Liver (tissue), 9 donors: ENCODE data around the gene CAPZB. TPM values are rescaled to one million over a fixed set of nuclear protein-coding genes. Genes with fewer than 3 reads are reported as not detected.

Source experiments
- DNase-seq: peaks from one replicate; pipeline ENCODE4 v3.0.0-alpha.2; 2017; ENCODE audit warnings: low spot score
- H3K27ac ChIP-seq, 2 donors: one replicate each; pipeline ENCODE4 v1.7.0; 2013; ENCODE audit warnings: inconsistent platforms in 2 of 2, low read length in 2 of 2, control low read depth in 1 of 2, low read depth in 1 of 2, mild to moderate bottlenecking in 1 of 2
- H3K27me3 ChIP-seq, 4 donors: one replicate each; pipeline versions ENCODE4 v1.6.1 to v1.7.0; 2013; ENCODE audit warnings: low read length in 3 of 4, inconsistent platforms in 1 of 4, mild to moderate bottlenecking in 1 of 4, moderate library complexity in 1 of 4; ENCODE audit not compliant: control insufficient read depth in 4 of 4, insufficient read depth in 4 of 4
- H3K36me3 ChIP-seq, 4 donors: one replicate each; pipeline versions ENCODE4 v1.6.1 to v1.7.0; 2013; ENCODE audit warnings: low read length in 3 of 4, mild to moderate bottlenecking in 3 of 4, low read depth in 1 of 4, moderate library complexity in 1 of 4; ENCODE audit not compliant: control insufficient read depth in 4 of 4, insufficient read depth in 3 of 4
- H3K4me1 ChIP-seq, 4 donors: one replicate each; pipeline versions ENCODE4 v1.6.1 to v1.7.0; 2013; ENCODE audit warnings: low read length in 3 of 4, mild to moderate bottlenecking in 3 of 4, moderate library complexity in 1 of 4; ENCODE audit not compliant: control insufficient read depth in 4 of 4, insufficient read depth in 4 of 4
- H3K4me3 ChIP-seq, 3 donors: one replicate each; pipeline versions ENCODE4 v1.6.1 to v1.7.0; 2013; ENCODE audit warnings: low read length in 3 of 3, control low read depth in 1 of 3, low read depth in 1 of 3, mild to moderate bottlenecking in 1 of 3
- H3K9ac ChIP-seq, 2 donors: one replicate each; pipeline ENCODE4 v1.7.0; 2013; ENCODE audit warnings: low read length in 2 of 2, mild to moderate bottlenecking in 2 of 2, moderate library complexity in 2 of 2, control low read depth in 1 of 2, low read depth in 1 of 2
- H3K9me3 ChIP-seq, 4 donors: one replicate each; pipeline versions ENCODE4 v1.6.1 to v1.7.0; 2013; ENCODE audit warnings: low read length in 3 of 4; ENCODE audit not compliant: control insufficient read depth in 4 of 4
- EGR1 ChIP-seq, 2 donors: IDR thresholded peaks; 2 replicates each; pipeline ENCODE4 v1.6.1; 2016 to 2018; ENCODE audit warnings: antibody characterized with exemption in 2 of 2, low read depth in 2 of 2
- FOXA2 ChIP-seq: IDR thresholded peaks from 2 replicates; pipeline ENCODE4 v1.6.1; 2016; ENCODE audit warnings: antibody characterized with exemption
- GABPA ChIP-seq, 2 donors: IDR thresholded peaks in 1 of 2; conservative IDR thresholded peaks in 1 of 2; 2 replicates each; pipeline ENCODE4 v1.6.1; 2016; ENCODE audit warnings: antibody characterized with exemption in 2 of 2, mild to moderate bottlenecking in 1 of 2, moderate library complexity in 1 of 2
- HNF4A ChIP-seq, 2 donors: conservative IDR thresholded peaks; 2 replicates each; pipeline ENCODE4 v1.6.1; 2016; ENCODE audit warnings: antibody characterized with exemption in 2 of 2, mild to moderate bottlenecking in 2 of 2
- HNF4G ChIP-seq: IDR thresholded peaks from 2 replicates; pipeline ENCODE4 v1.6.1; 2016; ENCODE audit warnings: antibody characterized with exemption
- JUND ChIP-seq, 2 donors: IDR thresholded peaks; 2 replicates each; pipeline ENCODE4 v1.6.1; 2016; ENCODE audit warnings: antibody characterized with exemption in 2 of 2
- NR2F2 ChIP-seq: IDR thresholded peaks from 2 replicates; pipeline ENCODE4 v1.6.1; 2016; ENCODE audit warnings: antibody characterized with exemption
- RAD21 ChIP-seq, 2 donors: IDR thresholded peaks; 2 replicates each; pipeline ENCODE4 v1.6.1; 2016; ENCODE audit warnings: antibody characterized with exemption in 2 of 2, mild to moderate bottlenecking in 2 of 2
- RXRA ChIP-seq, 2 donors: IDR thresholded peaks; 2 replicates each; pipeline ENCODE4 v1.6.1; 2017 to 2018; ENCODE audit warnings: antibody characterized with exemption in 2 of 2, mild to moderate bottlenecking in 1 of 2
- SP1 ChIP-seq: IDR thresholded peaks from 2 replicates; pipeline ENCODE4 v1.6.1; 2018; ENCODE audit warnings: antibody characterized with exemption, mild to moderate bottlenecking
- TAF1 ChIP-seq: conservative IDR thresholded peaks from 2 replicates; pipeline ENCODE4 v1.6.1; 2016; ENCODE audit warnings: antibody characterized with exemption, mild to moderate bottlenecking
- YY1 ChIP-seq: IDR thresholded peaks from 2 replicates; pipeline ENCODE4 v1.6.1; 2016; ENCODE audit warnings: antibody characterized with exemption, mild to moderate bottlenecking
- WGBS: extraction: QIAGEN DNeasy Blood & Tissue Kit; methylation state at CpG from one replicate; pipeline ENCODE4 v1.1.7; 2013; 5-methylcytosine and 5-hydroxymethylcytosine counted together
- polyA plus RNA-seq, 2 donors: library from polyadenylated mRNA; stranded (reverse) in 1 of 2; unstranded in 1 of 2; fragments of 200-250 nt in 1 of 2; fragments of >200 nt in 1 of 2; fragmentation: Nextera tagmentation in 1 of 2; extraction: Ambion mirVana in 1 of 2; gene quantifications; one replicate each; pipeline versions ENCODE4 v1.2.1 to v1.2.3, GENCODE V29; 2013 to 2015
- total RNA-seq, 2 donors: library from RNA; depleted of rRNA; stranded (reverse); fragments of >200 nt; gene quantifications; one replicate each; pipeline ENCODE4 v1.2.3, GENCODE V29; 2014
- TF ChIP-seq, protein P1 (sequence below): IDR thresholded peaks from 2 replicates; pipeline ENCODE4 v1.6.1; 2016; ENCODE audit warnings: antibody characterized with exemption, mild to moderate bottlenecking
- TF ChIP-seq, protein P2 (sequence below): fragments of 150-350 bp; IDR thresholded peaks from 2 replicates; pipeline ENCODE4 v1.5.1; 2017; ENCODE audit warnings: improper control_type of control experiment, low read depth, low read length; ENCODE audit not compliant: missing input control
- TF ChIP-seq, protein P3 (sequence below): IDR thresholded peaks from 2 replicates; pipeline ENCODE4 v1.6.1; 2016; ENCODE audit warnings: antibody characterized with exemption
- TF ChIP-seq, protein P4 (sequence below): IDR thresholded peaks from 2 replicates; pipeline ENCODE4 v1.6.1; 2016; ENCODE audit warnings: antibody characterized with exemption
- TF ChIP-seq, protein P5 (sequence below): IDR thresholded peaks from 2 replicates; pipeline ENCODE4 v1.6.1; 2016; ENCODE audit warnings: antibody characterized with exemption
- donor health status: healthy.
- donor health status: healthy.
- donor health status: healthy.
- donor health status: healthy.
- donor health status: healthy.

CAPZB gene
- total and polyA plus RNA-seq, 4 donors: 38.3 to 98.9 (median 51.1) TPM

DNA sequence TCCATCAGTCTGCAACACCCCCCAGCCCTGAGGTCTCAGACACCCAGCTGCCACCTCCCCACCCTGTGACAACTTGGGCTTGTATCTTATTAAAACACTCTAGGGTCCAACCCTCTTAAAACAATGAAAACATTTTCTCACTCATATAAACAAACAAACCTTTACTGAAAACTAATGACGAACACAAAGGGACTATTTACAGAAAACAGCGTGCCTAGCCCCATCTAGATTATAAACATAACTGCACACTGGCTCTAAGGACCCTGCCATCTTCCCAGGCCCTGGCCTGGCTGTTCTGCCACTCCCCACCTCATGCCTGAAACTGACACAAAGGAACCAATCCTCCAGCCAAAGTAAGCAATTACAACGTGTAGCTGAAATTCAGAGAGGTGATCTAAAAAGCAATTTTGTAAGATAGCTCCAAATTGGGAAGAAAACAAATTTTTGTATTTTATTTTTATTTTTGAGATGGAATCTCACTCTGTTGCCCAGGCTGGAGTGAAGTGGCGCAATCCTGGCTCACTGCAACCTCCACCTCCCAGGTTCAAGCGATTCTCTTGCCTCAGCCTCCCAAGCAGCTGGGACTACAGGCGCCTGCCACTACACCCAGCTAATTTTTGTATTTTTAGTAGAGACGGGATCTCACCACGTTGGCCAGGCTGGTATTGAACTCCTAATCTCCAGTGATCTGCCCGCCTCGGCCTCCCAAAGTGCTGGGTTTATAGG, 40.9 kb downstream of the CAPZB start:
- H3K27me3 ChIP-seq: no peaks in the 10 kb centered on the region
- peaks cover 0 to 7% (median 3%) of the 10 kb centered on the region in 4 donors for H3K36me3 ChIP-seq
- H3K4me3 ChIP-seq: no peak overlapping the region
- H3K4me1 ChIP-seq: peaks cover 3 to 26% (median 18%) of the 10 kb centered on the region in 4 donors
- H3K9ac ChIP-seq: no peak overlapping the region
- DNase-seq: no peak
- H3K27ac ChIP-seq: no peak overlapping the region
- 78% methylated on average over 10 of the region's 10 CpGs for WGBS
- TF ChIP-seq JUND (IDR thresholded peaks at IDR 0.05): no peak
- TF ChIP-seq NR2F2: no peak
- no peak for TF ChIP-seq TAF1
- no peak for TF ChIP-seq RAD21 (IDR thresholded peaks at IDR 0.05)
- TF ChIP-seq, protein P1, sequence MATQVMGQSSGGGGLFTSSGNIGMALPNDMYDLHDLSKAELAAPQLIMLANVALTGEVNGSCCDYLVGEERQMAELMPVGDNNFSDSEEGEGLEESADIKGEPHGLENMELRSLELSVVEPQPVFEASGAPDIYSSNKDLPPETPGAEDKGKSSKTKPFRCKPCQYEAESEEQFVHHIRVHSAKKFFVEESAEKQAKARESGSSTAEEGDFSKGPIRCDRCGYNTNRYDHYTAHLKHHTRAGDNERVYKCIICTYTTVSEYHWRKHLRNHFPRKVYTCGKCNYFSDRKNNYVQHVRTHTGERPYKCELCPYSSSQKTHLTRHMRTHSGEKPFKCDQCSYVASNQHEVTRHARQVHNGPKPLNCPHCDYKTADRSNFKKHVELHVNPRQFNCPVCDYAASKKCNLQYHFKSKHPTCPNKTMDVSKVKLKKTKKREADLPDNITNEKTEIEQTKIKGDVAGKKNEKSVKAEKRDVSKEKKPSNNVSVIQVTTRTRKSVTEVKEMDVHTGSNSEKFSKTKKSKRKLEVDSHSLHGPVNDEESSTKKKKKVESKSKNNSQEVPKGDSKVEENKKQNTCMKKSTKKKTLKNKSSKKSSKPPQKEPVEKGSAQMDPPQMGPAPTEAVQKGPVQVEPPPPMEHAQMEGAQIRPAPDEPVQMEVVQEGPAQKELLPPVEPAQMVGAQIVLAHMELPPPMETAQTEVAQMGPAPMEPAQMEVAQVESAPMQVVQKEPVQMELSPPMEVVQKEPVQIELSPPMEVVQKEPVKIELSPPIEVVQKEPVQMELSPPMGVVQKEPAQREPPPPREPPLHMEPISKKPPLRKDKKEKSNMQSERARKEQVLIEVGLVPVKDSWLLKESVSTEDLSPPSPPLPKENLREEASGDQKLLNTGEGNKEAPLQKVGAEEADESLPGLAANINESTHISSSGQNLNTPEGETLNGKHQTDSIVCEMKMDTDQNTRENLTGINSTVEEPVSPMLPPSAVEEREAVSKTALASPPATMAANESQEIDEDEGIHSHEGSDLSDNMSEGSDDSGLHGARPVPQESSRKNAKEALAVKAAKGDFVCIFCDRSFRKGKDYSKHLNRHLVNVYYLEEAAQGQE: no peak
- TF ChIP-seq, protein P2, sequence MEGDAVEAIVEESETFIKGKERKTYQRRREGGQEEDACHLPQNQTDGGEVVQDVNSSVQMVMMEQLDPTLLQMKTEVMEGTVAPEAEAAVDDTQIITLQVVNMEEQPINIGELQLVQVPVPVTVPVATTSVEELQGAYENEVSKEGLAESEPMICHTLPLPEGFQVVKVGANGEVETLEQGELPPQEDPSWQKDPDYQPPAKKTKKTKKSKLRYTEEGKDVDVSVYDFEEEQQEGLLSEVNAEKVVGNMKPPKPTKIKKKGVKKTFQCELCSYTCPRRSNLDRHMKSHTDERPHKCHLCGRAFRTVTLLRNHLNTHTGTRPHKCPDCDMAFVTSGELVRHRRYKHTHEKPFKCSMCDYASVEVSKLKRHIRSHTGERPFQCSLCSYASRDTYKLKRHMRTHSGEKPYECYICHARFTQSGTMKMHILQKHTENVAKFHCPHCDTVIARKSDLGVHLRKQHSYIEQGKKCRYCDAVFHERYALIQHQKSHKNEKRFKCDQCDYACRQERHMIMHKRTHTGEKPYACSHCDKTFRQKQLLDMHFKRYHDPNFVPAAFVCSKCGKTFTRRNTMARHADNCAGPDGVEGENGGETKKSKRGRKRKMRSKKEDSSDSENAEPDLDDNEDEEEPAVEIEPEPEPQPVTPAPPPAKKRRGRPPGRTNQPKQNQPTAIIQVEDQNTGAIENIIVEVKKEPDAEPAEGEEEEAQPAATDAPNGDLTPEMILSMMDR: no peak
- TF ChIP-seq SP1: no peak
- TF ChIP-seq EGR1 (IDR thresholded peaks at IDR 0.05; ENCODE audit: low read depth in 2 of 2): no peak
- TF ChIP-seq, protein P3, sequence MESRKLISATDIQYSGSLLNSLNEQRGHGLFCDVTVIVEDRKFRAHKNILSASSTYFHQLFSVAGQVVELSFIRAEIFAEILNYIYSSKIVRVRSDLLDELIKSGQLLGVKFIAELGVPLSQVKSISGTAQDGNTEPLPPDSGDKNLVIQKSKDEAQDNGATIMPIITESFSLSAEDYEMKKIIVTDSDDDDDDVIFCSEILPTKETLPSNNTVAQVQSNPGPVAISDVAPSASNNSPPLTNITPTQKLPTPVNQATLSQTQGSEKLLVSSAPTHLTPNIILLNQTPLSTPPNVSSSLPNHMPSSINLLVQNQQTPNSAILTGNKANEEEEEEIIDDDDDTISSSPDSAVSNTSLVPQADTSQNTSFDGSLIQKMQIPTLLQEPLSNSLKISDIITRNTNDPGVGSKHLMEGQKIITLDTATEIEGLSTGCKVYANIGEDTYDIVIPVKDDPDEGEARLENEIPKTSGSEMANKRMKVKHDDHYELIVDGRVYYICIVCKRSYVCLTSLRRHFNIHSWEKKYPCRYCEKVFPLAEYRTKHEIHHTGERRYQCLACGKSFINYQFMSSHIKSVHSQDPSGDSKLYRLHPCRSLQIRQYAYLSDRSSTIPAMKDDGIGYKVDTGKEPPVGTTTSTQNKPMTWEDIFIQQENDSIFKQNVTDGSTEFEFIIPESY: no peak
- TF ChIP-seq HNF4A (conservative IDR thresholded peaks at IDR 0.05): no peak
- no peak for TF ChIP-seq HNF4G
- H3K9me3 ChIP-seq: no peaks in the 10 kb centered on the region

DNA sequence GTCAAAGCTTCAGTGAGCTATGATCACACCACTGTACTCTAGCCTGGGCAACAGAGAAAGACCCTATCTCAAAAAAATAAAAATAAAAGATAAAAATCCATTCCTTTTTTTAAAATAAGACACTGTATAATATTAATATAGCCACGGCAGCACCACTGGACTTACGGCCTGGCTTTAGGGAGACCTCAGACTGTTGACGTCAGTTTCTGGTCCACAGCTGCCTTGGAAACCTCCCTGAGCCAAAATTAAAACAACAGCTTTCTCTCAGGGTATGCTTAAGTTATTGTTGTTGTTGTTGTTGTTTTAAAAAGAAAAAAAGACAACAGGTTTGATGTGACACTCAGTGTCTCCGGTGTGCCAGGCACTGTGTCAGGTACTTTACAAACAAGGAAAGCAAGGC, 42.0 kb downstream of the CAPZB start:
- no peaks in the 10 kb centered on the region for H3K9me3 ChIP-seq
- peaks cover 5 to 32% (median 25%) of the 10 kb centered on the region in 4 donors for H3K4me1 ChIP-seq
- H3K27me3 ChIP-seq: no peaks in the 10 kb centered on the region
- no peak overlapping the region for H3K27ac ChIP-seq
- TF ChIP-seq JUND (IDR thresholded peaks at IDR 0.05) (no peak), YY1 (no peak), RXRA (IDR thresholded peaks at IDR 0.05) (no peak), EGR1 (IDR thresholded peaks at IDR 0.05; ENCODE audit: low read depth in 2 of 2) (no peak), GABPA (IDR thresholded peaks at IDR 0.05 in 1 of 2, conservative IDR thresholded peaks at IDR 0.05 in 1 of 2) (no peak), TAF1 (no peak), SP1 (no peak), FOXA2 (no peak)
- TF ChIP-seq, protein P4, sequence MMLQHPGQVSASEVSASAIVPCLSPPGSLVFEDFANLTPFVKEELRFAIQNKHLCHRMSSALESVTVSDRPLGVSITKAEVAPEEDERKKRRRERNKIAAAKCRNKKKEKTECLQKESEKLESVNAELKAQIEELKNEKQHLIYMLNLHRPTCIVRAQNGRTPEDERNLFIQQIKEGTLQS: no peak
- TF ChIP-seq, protein P3: no peak
- TF ChIP-seq, protein P5, sequence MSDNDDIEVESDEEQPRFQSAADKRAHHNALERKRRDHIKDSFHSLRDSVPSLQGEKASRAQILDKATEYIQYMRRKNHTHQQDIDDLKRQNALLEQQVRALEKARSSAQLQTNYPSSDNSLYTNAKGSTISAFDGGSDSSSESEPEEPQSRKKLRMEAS: no peak
- TF ChIP-seq, protein P2: no peak
- WGBS: 94% methylated on average over 4 of the region's 4 CpGs
- DNase-seq: no peak
- no peak overlapping the region for H3K4me3 ChIP-seq
- peaks cover 0 to 2% (median under 1%) of the 10 kb centered on the region in 4 donors for H3K36me3 ChIP-seq
- H3K9ac ChIP-seq: no peak overlapping the region
